Hepatocyte (in vitro differentiated cells): ENCODE measurements around the gene RYR3. TPM values are rescaled to one million over a fixed set of nuclear protein-coding genes. Genes with fewer than 3 reads are reported as not detected.

Experiments
- DNase-seq: peaks from one replicate; pipeline ENCODE4 v3.0.0-alpha.2; 2016; ENCODE audit warnings: low spot score
- H2AFZ ChIP-seq: fragments of 200-600 bp; sonication (generic); 2 replicates; pipeline ENCODE4 v1.6.0; 2016; ENCODE audit warnings: antibody characterized with exemption, mild to moderate bottlenecking
- H3K27ac ChIP-seq: fragments of 200-600 bp; sonication (generic); 2 replicates; pipeline ENCODE4 v1.5.1; 2016; ENCODE audit warnings: mild to moderate bottlenecking
- H3K27me3 ChIP-seq: fragments of 200-600 bp; sonication (generic); 2 replicates; pipeline ENCODE4 v1.6.1; 2016
- H3K36me3 ChIP-seq: fragments of 200-600 bp; sonication (generic); replicated peaks from 2 replicates; pipeline ENCODE4 v1.5.1; 2016; ENCODE audit warnings: low read depth; ENCODE audit not compliant: insufficient read depth
- H3K4me1 ChIP-seq: fragments of 200-600 bp; sonication (generic); 2 replicates; pipeline ENCODE4 v1.5.1; 2016; ENCODE audit warnings: mild to moderate bottlenecking, moderate library complexity; ENCODE audit not compliant: insufficient read depth
- H3K4me2 ChIP-seq: fragments of 200-600 bp; sonication (generic); 2 replicates; pipeline ENCODE4 v1.6.0; 2016
- H3K4me3 ChIP-seq: fragments of 200-600 bp; sonication (generic); 2 replicates; pipeline ENCODE4 v1.5.1; 2016; ENCODE audit warnings: mild to moderate bottlenecking
- H3K79me2 ChIP-seq: fragments of 200-600 bp; sonication (generic); 2 replicates; pipeline ENCODE4 v1.6.0; 2017; ENCODE audit warnings: mild to moderate bottlenecking
- H3K9me2 ChIP-seq: fragments of 200-600 bp; sonication (generic); replicated peaks from 2 replicates; pipeline ENCODE4 v1.6.0; 2017; ENCODE audit warnings: mild to moderate bottlenecking; ENCODE audit not compliant: insufficient read depth
- H3K9me3 ChIP-seq: fragments of 200-600 bp; sonication (generic); 2 replicates; pipeline ENCODE4 v1.5.1; 2016; ENCODE audit warnings: low read depth, mild to moderate bottlenecking
- H4K20me1 ChIP-seq: fragments of 200-600 bp; sonication (generic); 2 replicates; pipeline ENCODE4 v1.6.0; 2016; ENCODE audit warnings: mild to moderate bottlenecking; ENCODE audit not compliant: insufficient read depth, poor library complexity, severe bottlenecking
- CTCF ChIP-seq: fragments of 200-600 bp; sonication (generic); IDR thresholded peaks from 2 replicates; pipeline ENCODE4 v1.5.1; 2016; ENCODE audit warnings: antibody characterized with exemption, mild to moderate bottlenecking; ENCODE audit not compliant: poor library complexity
- EZH2 ChIP-seq: fragments of 200-600 bp; sonication (generic); IDR thresholded peaks from 2 replicates; pipeline ENCODE4 v1.6.1; 2016; ENCODE audit warnings: antibody characterized with exemption, mild to moderate bottlenecking, borderline replicate concordance
- EZH2phosphoT487 ChIP-seq: fragments of 200-600 bp; sonication (generic); IDR thresholded peaks from one replicate; pipeline ENCODE4 v1.6.1; 2018; ENCODE audit warnings: antibody characterized with exemption, mild to moderate bottlenecking, low read depth, moderate library complexity; ENCODE audit not compliant: unreplicated experiment, severe bottlenecking
- WGBS: methylation state at CpG from one replicate; pipeline ENCODE4 v1.1.6; 2016; ENCODE audit warnings: low lambda C conversion rate; ENCODE audit errors: missing lambda C conversion rate; 5-methylcytosine and 5-hydroxymethylcytosine counted together
- polyA plus RNA-seq: library from polyadenylated mRNA; unstranded; fragments of >200 nt; fragmentation: Nextera tagmentation; extraction: Ambion mirVana; gene quantifications from 2 replicates; pipeline ENCODE4 v1.2.1, GENCODE V29; 2016
- small RNA-seq: library from RNA; depleted of rRNA; stranded (forward); fragments of <200 nt; gene quantifications from one replicate; pipeline ENCODE3, GENCODE V24; 2014
- total RNA-seq: library from RNA; depleted of rRNA; stranded (reverse); fragments of >200 nt; gene quantifications from 2 replicates; pipeline ENCODE4 v1.2.3, GENCODE V29; 2014

RYR3 gene
- total and polyA plus RNA-seq, 2 experiments from 2014 or later = 0.36 to 0.37 TPM

DNA sequence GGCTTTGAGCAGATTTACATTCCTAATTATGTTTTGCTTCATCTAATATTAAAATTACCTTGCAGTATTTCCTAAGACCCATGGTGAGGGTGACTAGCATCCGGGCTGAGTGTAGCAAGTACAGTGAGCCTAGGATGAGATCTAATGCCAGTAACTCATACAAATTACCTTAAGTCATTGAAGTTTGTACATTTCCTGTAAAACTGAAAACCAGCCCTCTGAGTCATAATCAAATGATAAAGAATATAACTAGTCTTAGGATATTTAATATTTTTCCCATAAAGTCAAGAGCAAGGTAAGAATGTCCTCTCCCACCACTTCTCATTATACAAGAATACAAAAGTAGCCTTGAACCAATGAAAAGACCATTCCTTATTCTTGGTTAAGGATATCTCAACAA lies 602.7 kb downstream of the RYR3 start:
- 96% methylated on average over 1 of the region's 1 CpG for WGBS
- Histone ChIP-seq H3K4me2 (no peak overlapping the region), H3K4me1 (no peaks in the 10 kb centered on the region), H2AFZ (no peak overlapping the region), H4K20me1 (no peaks in the 10 kb centered on the region), H3K9me2 (no peaks in the 10 kb centered on the region), H3K27me3 (no peaks in the 10 kb centered on the region), H3K9me3 (no peaks in the 10 kb centered on the region), H3K79me2 (peaks cover 3% of the 10 kb centered on the region), H3K36me3 (no peaks in the 10 kb centered on the region), H3K27ac (no peak overlapping the region), H3K4me3 (no peak overlapping the region)
- no peak for DNase-seq
- no peak for TF ChIP-seq EZH2phosphoT487
- no peak for TF ChIP-seq CTCF
- TF ChIP-seq EZH2 = no peak

Small RNA genes lying within 50 kb of the gene (small RNA-seq; reads per million reads assigned to genes)
- gene RF00019 = not detected

Other genes with a start within 250 kb of the RYR3 start
- 0.48 and 0.70 TPM in 2 replicates for gene FMN1, start 116.3 kb upstream of the RYR3 start, total RNA-seq
- 0.07 and 0.19 TPM in 2 replicates for gene FMN1, start 116.3 kb upstream of the RYR3 start, polyA plus RNA-seq